Gastrocnemius medialis (tissue), 4 donors: ENCODE measurements around the gene TCP11.

Experiments
- POLR2A ChIP-seq, 2 donors: fragments of 450-650 bp; IDR thresholded peaks; one replicate each; pipeline ENCODE4 v1.6.1; 2017; ENCODE audit warnings: antibody characterized with exemption in 2 of 2, mild to moderate bottlenecking in 2 of 2, moderate library complexity in 2 of 2
- TF ChIP-seq, protein P1 (sequence below), 5 experiments: fragments of 450-650 bp in 3 of 5; fragments of 200-600 bp in 2 of 5; sonication (generic) in 2 of 5; IDR thresholded peaks in 4 of 5; conservative IDR thresholded peaks in 1 of 5; 1 replicate in 4 of 5; 2 replicates in 1 of 5; pipeline ENCODE4 v1.5.1; 2016 to 2019; ENCODE audit warnings: antibody characterized with exemption in 5 of 5, mild to moderate bottlenecking in 3 of 5, moderate library complexity in 3 of 5

DNA sequence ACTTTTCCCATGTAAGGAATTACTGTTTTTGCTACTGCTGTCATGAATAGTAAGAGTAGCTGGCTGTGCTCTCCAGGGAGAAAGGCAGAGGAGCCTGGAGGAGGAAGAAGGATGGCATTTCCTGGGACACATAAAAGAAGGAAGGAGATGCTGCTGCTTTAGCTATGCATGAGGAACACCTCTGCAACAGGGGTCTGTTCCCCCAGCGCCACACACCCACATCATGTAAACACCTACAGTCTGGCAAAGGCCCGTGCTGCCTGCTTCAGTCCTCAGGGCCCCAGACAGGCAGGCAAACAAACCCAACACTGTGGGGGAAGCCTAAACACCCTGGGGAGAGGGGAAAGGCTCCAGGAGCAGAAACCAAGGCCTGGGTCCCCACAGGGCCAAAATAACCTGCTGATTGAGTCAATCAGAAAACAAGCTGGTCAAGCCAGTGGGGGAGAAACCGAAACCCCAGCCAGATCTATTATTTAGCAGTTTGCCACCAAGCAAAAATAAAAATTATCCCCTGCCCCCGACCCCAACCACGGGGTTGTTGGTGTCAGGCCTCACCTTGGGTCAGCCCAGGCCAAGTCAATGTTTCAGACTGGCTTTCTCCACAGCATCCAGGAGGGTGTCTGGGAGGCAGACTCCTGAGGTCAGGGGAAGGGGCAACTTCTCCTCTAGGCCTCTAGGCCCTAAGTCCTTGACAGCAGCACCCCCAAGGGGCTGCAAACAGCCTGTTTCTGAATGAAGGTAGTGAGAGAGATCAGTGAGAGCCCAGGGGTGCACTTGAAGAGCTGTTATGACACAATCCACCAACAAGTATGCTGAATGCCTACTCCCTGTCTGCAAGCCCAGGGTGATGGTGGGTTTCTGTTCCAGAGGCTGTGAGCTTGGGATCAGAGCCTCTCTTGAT is 38.0 kb upstream of the TCP11 start:
- TF ChIP-seq, protein P1, sequence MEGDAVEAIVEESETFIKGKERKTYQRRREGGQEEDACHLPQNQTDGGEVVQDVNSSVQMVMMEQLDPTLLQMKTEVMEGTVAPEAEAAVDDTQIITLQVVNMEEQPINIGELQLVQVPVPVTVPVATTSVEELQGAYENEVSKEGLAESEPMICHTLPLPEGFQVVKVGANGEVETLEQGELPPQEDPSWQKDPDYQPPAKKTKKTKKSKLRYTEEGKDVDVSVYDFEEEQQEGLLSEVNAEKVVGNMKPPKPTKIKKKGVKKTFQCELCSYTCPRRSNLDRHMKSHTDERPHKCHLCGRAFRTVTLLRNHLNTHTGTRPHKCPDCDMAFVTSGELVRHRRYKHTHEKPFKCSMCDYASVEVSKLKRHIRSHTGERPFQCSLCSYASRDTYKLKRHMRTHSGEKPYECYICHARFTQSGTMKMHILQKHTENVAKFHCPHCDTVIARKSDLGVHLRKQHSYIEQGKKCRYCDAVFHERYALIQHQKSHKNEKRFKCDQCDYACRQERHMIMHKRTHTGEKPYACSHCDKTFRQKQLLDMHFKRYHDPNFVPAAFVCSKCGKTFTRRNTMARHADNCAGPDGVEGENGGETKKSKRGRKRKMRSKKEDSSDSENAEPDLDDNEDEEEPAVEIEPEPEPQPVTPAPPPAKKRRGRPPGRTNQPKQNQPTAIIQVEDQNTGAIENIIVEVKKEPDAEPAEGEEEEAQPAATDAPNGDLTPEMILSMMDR (IDR thresholded peaks at IDR 0.05 in 4 of 5, conservative IDR thresholded peaks at IDR 0.05 in 1 of 5) = no peak
- TF ChIP-seq POLR2A (IDR thresholded peaks at IDR 0.05) = no peak
